Astrocyte (in vitro differentiated cells and primary cell): ENCODE data around the gene BRI3. TPM values are rescaled to one million over a fixed set of nuclear protein-coding genes. Genes with fewer than 3 reads are reported as not detected.

Source experiments
- DNase-seq: peaks from one replicate; pipeline ENCODE4 v3.0.0-alpha.2; 2010; ENCODE audit warnings: low read depth
- FAIRE-seq: peaks from 2 replicates; lab custom pipeline; 2011; peaks lifted over from hg19 to GRCh38; lab: Jason Lieb, UNC
- H2AFZ ChIP-seq: 2 replicates; pipeline ENCODE4 v1.6.0; 2012; ENCODE audit warnings: low read depth, low read length, inconsistent platforms
- H3K27ac ChIP-seq: 2 replicates; pipeline ENCODE4 v1.5.1; 2011; ENCODE audit warnings: low read depth, low read length, inconsistent platforms
- H3K27me3 ChIP-seq: 2 replicates; pipeline ENCODE4 v1.6.0; 2011; ENCODE audit warnings: low read length, inconsistent platforms; ENCODE audit not compliant: insufficient read depth
- H3K36me3 ChIP-seq: 2 replicates; pipeline ENCODE4 v1.5.1; 2011; ENCODE audit warnings: low read length, inconsistent platforms; ENCODE audit not compliant: insufficient read depth
- H3K4me1 ChIP-seq: 2 replicates; pipeline ENCODE4 v1.5.1; 2011; ENCODE audit warnings: low read length, inconsistent platforms; ENCODE audit not compliant: insufficient read depth
- H3K4me2 ChIP-seq: 2 replicates; pipeline ENCODE4 v1.6.0; 2012; ENCODE audit warnings: low read length, inconsistent platforms
- H3K4me3 ChIP-seq: 2 replicates; pipeline ENCODE4 v1.5.1; 2011; ENCODE audit warnings: low read depth, mild to moderate bottlenecking, low read length, inconsistent platforms; ENCODE audit not compliant: insufficient read depth
- H3K79me2 ChIP-seq: 2 replicates; pipeline ENCODE4 v1.6.0; 2012; ENCODE audit warnings: mild to moderate bottlenecking, low read length, inconsistent platforms; ENCODE audit not compliant: insufficient read depth
- H3K9ac ChIP-seq: 2 replicates; pipeline ENCODE4 v1.6.0; 2012; ENCODE audit warnings: mild to moderate bottlenecking, low read length, inconsistent platforms
- H3K9me3 ChIP-seq: 2 replicates; pipeline ENCODE4 v1.5.1; 2012; ENCODE audit warnings: low read depth, mild to moderate bottlenecking, low read length, inconsistent platforms; ENCODE audit not compliant: insufficient read depth
- H4K20me1 ChIP-seq: 2 replicates; pipeline ENCODE4 v1.6.0; 2012; ENCODE audit warnings: low read length, inconsistent platforms; ENCODE audit not compliant: insufficient read depth
- H3K27ac Mint-ChIP-seq: one replicate; pipeline ENCODE4 v1.8.0; 2021; ENCODE audit warnings: mild to moderate bottlenecking, mixed read lengths; ENCODE audit not compliant: unreplicated experiment
- H3K27me3 Mint-ChIP-seq: one replicate; pipeline ENCODE4 v1.8.0; 2021; ENCODE audit warnings: low read depth, mixed read lengths; ENCODE audit not compliant: unreplicated experiment
- H3K36me3 Mint-ChIP-seq: one replicate; pipeline ENCODE4 v1.8.0; 2021; ENCODE audit warnings: low read depth, mixed read lengths; ENCODE audit not compliant: unreplicated experiment
- H3K4me1 Mint-ChIP-seq: one replicate; pipeline ENCODE4 v1.8.0; 2021; ENCODE audit warnings: low read depth, mixed read lengths; ENCODE audit not compliant: unreplicated experiment
- H3K4me3 Mint-ChIP-seq: one replicate; pipeline ENCODE4 v1.8.0; 2021; ENCODE audit warnings: mild to moderate bottlenecking, moderate library complexity, mixed read lengths; ENCODE audit not compliant: unreplicated experiment
- H3K9me3 Mint-ChIP-seq: one replicate; pipeline ENCODE4 v1.8.0; 2021; ENCODE audit warnings: mild to moderate bottlenecking, mixed read lengths; ENCODE audit not compliant: unreplicated experiment
- EZH2 ChIP-seq: IDR thresholded peaks from 2 replicates; pipeline ENCODE4 v1.6.1; 2012; ENCODE audit warnings: mild to moderate bottlenecking, low read length, inconsistent platforms; ENCODE audit not compliant: insufficient read depth
- total RNA-seq: library from RNA; stranded (reverse); gene quantifications from 2 replicates; pipeline ENCODE4 v1.2.1, GENCODE V29; 2021
- TF ChIP-seq, protein P1 (sequence below): IDR thresholded peaks from 2 replicates; pipeline ENCODE4 v1.5.1; 2011; ENCODE audit warnings: low read depth, mild to moderate bottlenecking, inconsistent platforms, low read length, moderate library complexity; ENCODE audit not compliant: insufficient read depth

Gene BRI3
- total RNA-seq, 1 donor from 2014 or later: 195 TPM

DNA sequence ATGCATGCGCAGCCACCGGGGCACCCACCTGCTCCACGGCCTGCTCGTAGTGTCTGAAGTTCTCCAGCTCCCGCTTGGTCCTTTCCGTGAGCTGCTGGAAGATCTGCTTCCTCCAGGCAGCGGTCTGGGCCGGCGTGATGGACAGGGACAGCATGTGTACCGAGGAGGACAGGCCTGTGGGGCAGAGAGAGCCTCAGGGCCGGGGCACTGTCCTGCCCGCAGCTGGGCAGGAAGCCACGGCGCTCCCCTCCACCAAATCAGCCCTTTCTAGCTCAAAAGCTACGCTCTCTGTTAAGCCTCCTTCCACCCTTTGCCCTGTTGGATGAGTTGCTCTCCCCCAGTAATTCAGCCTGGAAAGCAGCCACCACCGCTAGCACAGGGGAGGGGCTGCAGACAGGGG lies 48.7 kb upstream of the BRI3 start:
- Histone ChIP-seq H3K9ac (no peak overlapping the region), H2AFZ (no peak overlapping the region), H3K9me3 (no peaks in the 10 kb centered on the region), H4K20me1 (no peaks in the 10 kb centered on the region), H3K27ac (no peak overlapping the region), H3K4me2 (no peak overlapping the region), H3K4me3 (no peak overlapping the region), H3K4me1 (no peaks in the 10 kb centered on the region), H3K36me3 (no peaks in the 10 kb centered on the region), H3K27me3 (no peaks in the 10 kb centered on the region), H3K79me2 (no peaks in the 10 kb centered on the region)
- Mint-ChIP-seq H3K9me3 (no peaks in the 10 kb centered on the region), H3K4me1 (no peaks in the 10 kb centered on the region), H3K36me3 (peaks cover 7% of the 10 kb centered on the region), H3K27me3 (no peaks in the 10 kb centered on the region), H3K4me3 (no peak overlapping the region), H3K27ac (no peak overlapping the region)
- DNase-seq (no peak), FAIRE-seq (no peak)
- TF ChIP-seq, protein P1, sequence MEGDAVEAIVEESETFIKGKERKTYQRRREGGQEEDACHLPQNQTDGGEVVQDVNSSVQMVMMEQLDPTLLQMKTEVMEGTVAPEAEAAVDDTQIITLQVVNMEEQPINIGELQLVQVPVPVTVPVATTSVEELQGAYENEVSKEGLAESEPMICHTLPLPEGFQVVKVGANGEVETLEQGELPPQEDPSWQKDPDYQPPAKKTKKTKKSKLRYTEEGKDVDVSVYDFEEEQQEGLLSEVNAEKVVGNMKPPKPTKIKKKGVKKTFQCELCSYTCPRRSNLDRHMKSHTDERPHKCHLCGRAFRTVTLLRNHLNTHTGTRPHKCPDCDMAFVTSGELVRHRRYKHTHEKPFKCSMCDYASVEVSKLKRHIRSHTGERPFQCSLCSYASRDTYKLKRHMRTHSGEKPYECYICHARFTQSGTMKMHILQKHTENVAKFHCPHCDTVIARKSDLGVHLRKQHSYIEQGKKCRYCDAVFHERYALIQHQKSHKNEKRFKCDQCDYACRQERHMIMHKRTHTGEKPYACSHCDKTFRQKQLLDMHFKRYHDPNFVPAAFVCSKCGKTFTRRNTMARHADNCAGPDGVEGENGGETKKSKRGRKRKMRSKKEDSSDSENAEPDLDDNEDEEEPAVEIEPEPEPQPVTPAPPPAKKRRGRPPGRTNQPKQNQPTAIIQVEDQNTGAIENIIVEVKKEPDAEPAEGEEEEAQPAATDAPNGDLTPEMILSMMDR: no peak
- TF ChIP-seq EZH2: no peak

DNA sequence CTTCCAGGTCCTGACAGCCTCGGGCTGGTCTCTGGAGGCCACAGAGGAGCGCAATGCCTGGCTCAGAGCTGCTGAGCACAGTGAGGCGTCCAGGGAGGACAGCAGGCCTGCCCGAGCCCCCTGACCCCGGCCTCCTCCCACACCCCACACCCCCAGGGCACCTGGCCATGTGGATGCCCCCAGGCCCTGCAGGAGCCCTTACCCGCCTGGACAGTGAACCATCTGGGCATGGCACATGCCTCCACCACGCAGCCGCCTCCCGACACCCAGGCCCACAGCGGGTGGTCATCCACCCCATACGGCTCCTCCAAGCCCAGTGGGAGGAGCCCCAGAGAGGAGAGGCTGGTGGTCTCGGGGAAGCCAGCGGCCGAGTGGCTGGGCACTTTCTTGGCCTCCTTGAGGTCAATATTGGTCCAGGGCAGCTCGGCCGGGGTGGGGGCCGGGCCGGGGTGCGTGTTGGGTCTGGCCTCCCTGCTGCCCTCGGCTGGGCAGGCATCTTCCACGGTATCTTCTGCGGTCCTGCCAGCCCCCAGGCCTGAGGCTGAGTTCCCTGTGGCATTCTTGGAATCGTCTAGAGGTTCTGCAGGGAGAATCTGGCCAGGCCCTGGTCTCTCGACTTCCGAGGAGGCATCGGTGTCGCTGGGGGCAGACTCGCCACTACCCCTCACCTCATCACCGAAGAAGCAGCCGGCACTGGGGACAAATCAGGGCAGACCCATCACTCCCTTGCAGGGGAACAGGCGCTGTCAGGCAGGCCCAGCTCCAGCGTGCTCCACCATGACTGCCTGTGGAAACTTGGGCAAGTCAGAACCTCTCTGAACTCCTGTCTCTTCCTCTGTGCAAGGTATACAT lies 48.0 kb upstream of the BRI3 start:
- peaks cover 2% of the 10 kb centered on the region for H3K4me1 Mint-ChIP-seq
- FAIRE-seq (no peak), DNase-seq (no peak)
- no peak overlapping the region for H3K27ac Mint-ChIP-seq
- H3K79me2 ChIP-seq: no peaks in the 10 kb centered on the region
- H3K4me3 Mint-ChIP-seq: no peak overlapping the region
- H2AFZ ChIP-seq: no peak overlapping the region
- no peaks in the 10 kb centered on the region for H3K27me3 Mint-ChIP-seq
- H3K4me3 ChIP-seq: no peak overlapping the region
- TF ChIP-seq EZH2: no peak
- TF ChIP-seq, protein P1: no peak
- no peaks in the 10 kb centered on the region for H3K36me3 ChIP-seq
- peaks cover 9% of the 10 kb centered on the region for H3K36me3 Mint-ChIP-seq
- no peaks in the 10 kb centered on the region for H3K9me3 Mint-ChIP-seq
- no peak overlapping the region for H3K4me2 ChIP-seq
- no peaks in the 10 kb centered on the region for H3K9me3 ChIP-seq
- no peaks in the 10 kb centered on the region for H4K20me1 ChIP-seq
- H3K27me3 ChIP-seq: no peaks in the 10 kb centered on the region
- no peak overlapping the region for H3K9ac ChIP-seq
- H3K4me1 ChIP-seq: peaks cover 1% of the 10 kb centered on the region
- no peak overlapping the region for H3K27ac ChIP-seq
